ENCODE results near the gene PGA3. TPM values are rescaled to one million over a fixed set of nuclear protein-coding genes. Genes with fewer than 3 reads are reported as not detected.
"Not testable (repeated sequence)": the region's sequence is repeated elsewhere in the genome, so short reads cannot be mapped to it uniquely, and the experiment has no call there.

PGA3 gene
- total RNA-seq, 1 donor, result 0.21 TPM

GRCh38 chr11:61212202-61212601 is 8.9 kb downstream of the PGA3 start:
- not testable (repeated sequence) for H3K9me3 ChIP-seq (ENCODE audit: low read depth, low read length); H3K4me1 ChIP-seq (ENCODE audit: insufficient read depth, low read length); H3K4me3 ChIP-seq (ENCODE audit: low read length); H3K27me3 ChIP-seq (ENCODE audit: insufficient read depth, low read length)

- H3K9me3 ChIP-seq (ENCODE audit: low read depth, low read length); H3K4me1 ChIP-seq (ENCODE audit: insufficient read depth, low read length); H3K27me3 ChIP-seq (ENCODE audit: insufficient read depth, low read length); H3K4me3 ChIP-seq (ENCODE audit: low read length): not testable (repeated sequence)
Observed at GRCh38 chr11:61213711-61214324, 10.5 kb downstream of the PGA3 start.

GRCh38 chr11:61218306-61218705 is 15.0 kb downstream of the PGA3 start:
- not testable (repeated sequence) for H3K9me3 ChIP-seq (ENCODE audit: low read depth, low read length); H3K4me1 ChIP-seq (ENCODE audit: insufficient read depth, low read length); H3K27me3 ChIP-seq (ENCODE audit: insufficient read depth, low read length); H3K4me3 ChIP-seq (ENCODE audit: low read length)

GRCh38 chr11:61219016-61219415 is 15.7 kb downstream of the PGA3 start:
- not testable (repeated sequence) for H3K27me3 ChIP-seq (ENCODE audit: insufficient read depth, low read length); H3K4me1 ChIP-seq (ENCODE audit: insufficient read depth, low read length); H3K9me3 ChIP-seq (ENCODE audit: low read depth, low read length); H3K4me3 ChIP-seq (ENCODE audit: low read length)

GRCh38 chr11:61222047-61222446 is 18.7 kb downstream of the PGA3 start, which contains the start of gene PGA4:
Gene PGA4, plus strand, starts transcription at chr11:61222347. Its CDS starts 54 bp downstream, at chr11:61222401.
- H3K9me3 ChIP-seq (ENCODE audit: low read depth, low read length); H3K4me3 ChIP-seq (ENCODE audit: low read length); H3K4me1 ChIP-seq (ENCODE audit: insufficient read depth, low read length); H3K27me3 ChIP-seq (ENCODE audit: insufficient read depth, low read length): not testable (repeated sequence)

- H3K4me1 ChIP-seq (ENCODE audit: insufficient read depth, low read length); H3K27me3 ChIP-seq (ENCODE audit: insufficient read depth, low read length); H3K4me3 ChIP-seq (ENCODE audit: low read length); H3K9me3 ChIP-seq (ENCODE audit: low read depth, low read length): not testable (repeated sequence)
Observed at GRCh38 chr11:61222692-61223091, 19.4 kb downstream of the PGA3 start.

GRCh38 chr11:61226457-61227137 is 23.3 kb downstream of the PGA3 start:
- not testable (repeated sequence) for H3K4me3 ChIP-seq (ENCODE audit: low read length)

GRCh38 chr11:61229458-61229857 is 26.1 kb downstream of the PGA3 start:
- H3K4me1 ChIP-seq (ENCODE audit: insufficient read depth, low read length); H3K27me3 ChIP-seq (ENCODE audit: insufficient read depth, low read length); H3K4me3 ChIP-seq (ENCODE audit: low read length); H3K9me3 ChIP-seq (ENCODE audit: low read depth, low read length): not testable (repeated sequence)

More at GRCh38 chr11:61226457-61227137, 23.3 kb downstream of the PGA3 start:
- H3K27me3 ChIP-seq (ENCODE audit: insufficient read depth, low read length); H3K9me3 ChIP-seq (ENCODE audit: low read depth, low read length); H3K4me1 ChIP-seq (ENCODE audit: insufficient read depth, low read length): not testable (repeated sequence)

GRCh38 chr11:61231033-61231432 is 27.7 kb downstream of the PGA3 start:
- not testable (repeated sequence) for H3K4me3 ChIP-seq (ENCODE audit: low read length); H3K9me3 ChIP-seq (ENCODE audit: low read depth, low read length); H3K27me3 ChIP-seq (ENCODE audit: insufficient read depth, low read length); H3K4me1 ChIP-seq (ENCODE audit: insufficient read depth, low read length)

- H3K4me3 ChIP-seq (ENCODE audit: low read length); H3K4me1 ChIP-seq (ENCODE audit: insufficient read depth, low read length); H3K27me3 ChIP-seq (ENCODE audit: insufficient read depth, low read length); H3K9me3 ChIP-seq (ENCODE audit: low read depth, low read length): not testable (repeated sequence)
Observed at GRCh38 chr11:61231585-61231984, 28.3 kb downstream of the PGA3 start.

GRCh38 chr11:61232548-61233145 is 29.3 kb downstream of the PGA3 start:
- not testable (repeated sequence) for H3K9me3 ChIP-seq (ENCODE audit: low read depth, low read length); H3K27me3 ChIP-seq (ENCODE audit: insufficient read depth, low read length); H3K4me1 ChIP-seq (ENCODE audit: insufficient read depth, low read length); H3K4me3 ChIP-seq (ENCODE audit: low read length)

- not testable (repeated sequence) for H3K9me3 ChIP-seq (ENCODE audit: low read depth, low read length); H3K27me3 ChIP-seq (ENCODE audit: insufficient read depth, low read length); H3K4me1 ChIP-seq (ENCODE audit: insufficient read depth, low read length); H3K4me3 ChIP-seq (ENCODE audit: low read length)
Observed at GRCh38 chr11:61237130-61237529, 33.8 kb downstream of the PGA3 start.

GRCh38 chr11:61240288-61240687 is 37.0 kb downstream of the PGA3 start:
- H3K27me3 ChIP-seq (ENCODE audit: insufficient read depth, low read length); H3K4me3 ChIP-seq (ENCODE audit: low read length); H3K4me1 ChIP-seq (ENCODE audit: insufficient read depth, low read length); H3K9me3 ChIP-seq (ENCODE audit: low read depth, low read length): not testable (repeated sequence)

- H3K9me3 ChIP-seq (ENCODE audit: low read depth, low read length); H3K27me3 ChIP-seq (ENCODE audit: insufficient read depth, low read length); H3K4me1 ChIP-seq (ENCODE audit: insufficient read depth, low read length); H3K4me3 ChIP-seq (ENCODE audit: low read length): not testable (repeated sequence)
Observed at GRCh38 chr11:61240875-61241274, 37.6 kb downstream of the PGA3 start, which contains the start of gene PGA5. Gene PGA5, plus strand, starts transcription at chr11:61241175. Its CDS starts 52 bp downstream, at chr11:61241227.

GRCh38 chr11:61241526-61241925 is 38.2 kb downstream of the PGA3 start:
- H3K27me3 ChIP-seq (ENCODE audit: insufficient read depth, low read length); H3K9me3 ChIP-seq (ENCODE audit: low read depth, low read length); H3K4me3 ChIP-seq (ENCODE audit: low read length); H3K4me1 ChIP-seq (ENCODE audit: insufficient read depth, low read length): not testable (repeated sequence)
